ENCODE results near the gene RNF144A. TPM values are rescaled to one million over a fixed set of nuclear protein-coding genes. Genes with fewer than 3 reads are reported as not detected.

Gene RNF144A
- total and polyA plus RNA-seq, 2 donors (not counting 3 experiments of a cell fraction or from before 2014, with no cell fraction given) = 9.7 to 28.8 TPM

GRCh38 chr2:7060631-7061449, 143.6 kb downstream of the RNF144A start:
- no peak overlapping the region for H3K27ac ChIP-seq (ENCODE audit: insufficient read depth, low read depth, low read length)
- peaks cover 0 to 3% of the 10 kb centered on the region in 2 experiments for H3K27me3 ChIP-seq (ENCODE audit: control insufficient read depth in 2 of 2, insufficient read depth in 2 of 2, low read length in 2 of 2)
- ChIA-PET POLR2A (no interaction called here), CTCF (interaction anchor here (0.7 kb wide), 1 partner anchor 25 kb away, joined by 3 read pairs; no protein-coding TSS in a partner anchor)
- no peaks in the 10 kb centered on the region for H3K9me3 ChIP-seq (replicated peaks; ENCODE audit: control insufficient read depth, insufficient read depth, low read length)
- DNase-seq (ENCODE audit: low read depth, low spot score) = no peak
- no peaks in the 10 kb centered on the region for H3K36me3 ChIP-seq (ENCODE audit: control insufficient read depth in 2 of 2, extremely low read depth in 1 of 2, insufficient read depth in 2 of 2, low read length in 2 of 2)
- no peak for FAIRE-seq
- no peaks in the 10 kb centered on the region for H3K9me1 ChIP-seq (replicated peaks; ENCODE audit: control insufficient read depth, extremely low read depth, insufficient read depth, low read length)
- H3K9ac ChIP-seq (replicated peaks; ENCODE audit: extremely low read depth, insufficient read depth, low read length) = no peak overlapping the region
- dilution Hi-C loops (cut with MboI; ENCODE audit: extremely low pct_ligation_motif_present, low sequenced_read_pairs) = no loop called here
- no peak overlapping the region for H3K4me2 ChIP-seq (ENCODE audit: insufficient read depth, low read length)
- no peaks in the 10 kb centered on the region for H3K79me2 ChIP-seq (ENCODE audit: control insufficient read depth, insufficient read depth, low read length)
- H2AFZ ChIP-seq (ENCODE audit: low read depth, low read length) = no peak overlapping the region
- no TSS peak for BruUV-seq (replicated peaks)
- intact Hi-C loops (cut with micrococcal nuclease) = no loop called here
- TF ChIP-seq FOS (IDR thresholded peaks at IDR 0.05; ENCODE audit: borderline replicate concordance, insufficient read depth, low read length) = no peak
- no peak for TF ChIP-seq MYC (IDR thresholded peaks at IDR 0.05; ENCODE audit: low read depth, low read length)
- TF ChIP-seq CTCF (IDR thresholded peaks at IDR 0.05; ENCODE audit: extremely low read depth in 1 of 2, insufficient read depth in 1 of 2, low read depth in 1 of 2, low read length in 2 of 2) = no peak
- no peak for TF ChIP-seq POLR2A (IDR thresholded peaks at IDR 0.05; ENCODE audit: low read depth, low read length)
- no peak for TF ChIP-seq GATA2 (IDR thresholded peaks at IDR 0.05; ENCODE audit: insufficient read depth, insufficient read length, low read depth, low read length)
- no peak for TF ChIP-seq MAX (IDR thresholded peaks at IDR 0.05; ENCODE audit: insufficient read depth, insufficient read length)
- H3K4me1 ChIP-seq (ENCODE audit: control insufficient read depth, extremely low read depth, insufficient read depth, low read length) = no peaks in the 10 kb centered on the region
- no peaks in the 10 kb centered on the region for H4K20me1 ChIP-seq (replicated peaks; ENCODE audit: control insufficient read depth, extremely low read depth, insufficient read depth, low read length)
- no peak overlapping the region for H3K4me3 ChIP-seq (replicated peaks in 1 of 3; ENCODE audit: insufficient read depth in 1 of 3, low read depth in 1 of 3, low read length in 3 of 3)

Data from endothelial cell of umbilical vein (primary cell).